ENCODE measurements around the gene ZDHHC17.
"Not testable (repeated sequence)": the region's sequence is repeated elsewhere in the genome, so short reads cannot be mapped to it uniquely, and the experiment has no call there.

The ZDHHC17 gene

GRCh38 chr12:76766161-76766560 is 2.2 kb downstream of the ZDHHC17 start:
- DNase-seq (ENCODE audit: low read depth in 2 of 2, low spot score in 1 of 2): no peak

GRCh38 chr12:76768576-76768975 is 4.7 kb downstream of the ZDHHC17 start:
- DNase-seq (ENCODE audit: low read depth in 2 of 2, low spot score in 1 of 2): no peak

- DNase-seq (ENCODE audit: low read depth in 2 of 2, low spot score in 1 of 2): no peak
These were observed 13.9 kb downstream of the ZDHHC17 start for GRCh38 chr12:76777765-76778216.

- no peak for DNase-seq (ENCODE audit: low read depth in 2 of 2, low spot score in 1 of 2)
These were observed 14.4 kb downstream of the ZDHHC17 start for GRCh38 chr12:76778364-76778763.

GRCh38 chr12:76779310-76779709 is 15.4 kb downstream of the ZDHHC17 start:
- DNase-seq (ENCODE audit: low read depth in 2 of 2, low spot score in 1 of 2): not testable (repeated sequence)

GRCh38 chr12:76781321-76781720 is 17.4 kb downstream of the ZDHHC17 start:
- no peak for DNase-seq (ENCODE audit: low read depth in 2 of 2, low spot score in 1 of 2)

- no peak for DNase-seq (ENCODE audit: low read depth in 2 of 2, low spot score in 1 of 2)
These were observed 18.6 kb downstream of the ZDHHC17 start for GRCh38 chr12:76782526-76782925.

GRCh38 chr12:76784600-76785051 is 20.7 kb downstream of the ZDHHC17 start:
- DNase-seq (ENCODE audit: low read depth in 2 of 2, low spot score in 1 of 2): no peak

GRCh38 chr12:76785407-76785806 is 21.5 kb downstream of the ZDHHC17 start:
- DNase-seq (ENCODE audit: low read depth in 2 of 2, low spot score in 1 of 2): no peak

- no peak for DNase-seq (ENCODE audit: low read depth in 2 of 2, low spot score in 1 of 2)
These were observed 23.1 kb downstream of the ZDHHC17 start for GRCh38 chr12:76786986-76787385.

- DNase-seq (ENCODE audit: low read depth in 2 of 2, low spot score in 1 of 2): no peak
These were observed 23.8 kb downstream of the ZDHHC17 start for GRCh38 chr12:76787689-76788088.

- no peak for DNase-seq (ENCODE audit: low read depth in 2 of 2, low spot score in 1 of 2)
These were observed 25.6 kb downstream of the ZDHHC17 start for GRCh38 chr12:76789335-76790050.

- DNase-seq (ENCODE audit: low read depth in 2 of 2, low spot score in 1 of 2): no peak
These were observed 26.9 kb downstream of the ZDHHC17 start for GRCh38 chr12:76790564-76791552.

- no peak for DNase-seq (ENCODE audit: low read depth in 2 of 2, low spot score in 1 of 2)
These were observed 28.9 kb downstream of the ZDHHC17 start for GRCh38 chr12:76792828-76793227.

- no peak for DNase-seq (ENCODE audit: low read depth in 2 of 2, low spot score in 1 of 2)
These were observed 34.9 kb downstream of the ZDHHC17 start for GRCh38 chr12:76798864-76799263.

GRCh38 chr12:76799362-76799761 is 35.4 kb downstream of the ZDHHC17 start:
- no peak for DNase-seq (ENCODE audit: low read depth in 2 of 2, low spot score in 1 of 2)

- DNase-seq (ENCODE audit: low read depth in 2 of 2, low spot score in 1 of 2): no peak
These were observed 38.1 kb downstream of the ZDHHC17 start for GRCh38 chr12:76802060-76802459.

- no peak for DNase-seq (ENCODE audit: low read depth in 2 of 2, low spot score in 1 of 2)
These were observed 40.6 kb downstream of the ZDHHC17 start for GRCh38 chr12:76804435-76804976.

GRCh38 chr12:76810671-76811419 is 46.9 kb downstream of the ZDHHC17 start:
- no peak for DNase-seq (ENCODE audit: low read depth in 2 of 2, low spot score in 1 of 2)

GRCh38 chr12:76811976-76812375 is 48.1 kb downstream of the ZDHHC17 start:
- DNase-seq (ENCODE audit: low read depth in 2 of 2, low spot score in 1 of 2): no peak

GRCh38 chr12:76813265-76813664 is 49.4 kb downstream of the ZDHHC17 start:
- DNase-seq (ENCODE audit: low read depth in 2 of 2, low spot score in 1 of 2): no peak
